ENCODE measurements around the gene ITGAV. TPM values are rescaled to one million over a fixed set of nuclear protein-coding genes. Genes with fewer than 3 reads are reported as not detected.
A peak's percentile ranks its signal among the peaks of the same experiment; 100 is the strongest.

The ITGAV gene
- total and polyA plus RNA-seq, 2 of the 4 experiments (the other 2 are of a cell fraction), result 45.8 to 181 TPM

DNA sequence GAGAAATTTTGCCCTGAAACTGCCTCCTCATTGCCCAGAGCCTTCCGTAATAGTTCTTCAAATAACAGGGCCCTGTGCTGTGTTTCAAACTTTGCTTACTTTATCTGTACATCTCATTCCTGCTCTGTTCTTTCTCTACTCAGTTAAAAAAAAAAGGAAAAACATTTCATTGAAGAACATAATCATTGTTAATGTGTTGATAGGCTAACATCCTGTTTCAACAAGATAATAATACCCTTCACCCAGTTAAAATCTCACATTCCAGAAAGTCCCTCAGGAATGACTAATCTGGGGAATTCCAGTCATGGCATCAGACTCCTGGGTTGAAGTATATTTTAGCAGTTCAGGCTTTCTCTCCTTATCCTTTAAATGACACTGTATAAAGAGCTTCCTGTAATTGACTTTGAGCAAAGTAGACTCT, 45.6 kb upstream of the ITGAV start:
- Histone ChIP-seq H3K4me1 (ENCODE audit: control insufficient read depth, insufficient read depth, low read length) (peaks cover 13% of the 10 kb centered on the region), H3K79me1 (ENCODE audit: low read depth in 1 of 2, low read length in 2 of 2) (no peaks in the 10 kb centered on the region), H2BK20ac (ENCODE audit: low read depth, low read length) (peak overlapping the region; percentile 70; the same call in 1 of the 2 replicates), H3K23ac (ENCODE audit: low read depth, low read length) (peak overlapping the region; percentile 41; the same call in 1 of the 2 replicates), H4K5ac (ENCODE audit: low read depth, low read length) (no peak overlapping the region), H2AK9ac (replicated peaks; ENCODE audit: low read depth, low read length, poor library complexity) (no peak overlapping the region), H3K4ac (ENCODE audit: low read depth, low read length) (peak overlapping the region; percentile 41; the same call in 1 of the 2 replicates), H3K9me1 (ENCODE audit: insufficient read depth, low read length) (peaks cover 3% of the 10 kb centered on the region; the same call in 1 of the 2 replicates), H3K18ac (ENCODE audit: low read depth, low read length) (peak overlapping the region; percentile 53; the same call in 1 of the 2 replicates), H3K14ac (replicated peaks; ENCODE audit: low read depth, low read length) (peak overlapping the region; percentile 46), H2BK5ac (ENCODE audit: low read depth, low read length, poor library complexity, severe bottlenecking) (peak overlapping the region; percentile 92), H3K4me3 (ENCODE audit: insufficient read depth, low read depth, low read length) (no peak overlapping the region; the same call in 1 of the 2 replicates), H2AK5ac (ENCODE audit: low read depth, low read length) (no peak overlapping the region), H3K4me2 (ENCODE audit: low read depth, low read length) (peak overlapping the region; percentile 64), H3K56ac (ENCODE audit: extremely low read depth, insufficient read depth, low read length) (peak overlapping the region; percentile 55), H4K20me1 (ENCODE audit: insufficient read depth, low read length) (no peaks in the 10 kb centered on the region), H3K9me3 (ENCODE audit: control insufficient read depth, insufficient read depth, low read length) (no peaks in the 10 kb centered on the region), H3K27ac (ENCODE audit: insufficient read depth, low read length) (peak overlapping the region; percentile 77; the same call in 1 of the 2 replicates), H4K8ac (ENCODE audit: low read depth in 2 of 2, low read length in 2 of 2) (peak overlapping the region in 1 of 2 experiments; percentile 38; a peak in 1 of 4 replicates), H2BK120ac (ENCODE audit: low read depth, low read length) (peak overlapping the region; percentile 81), H3K36me3 (ENCODE audit: control insufficient read depth, insufficient read depth, low read length) (no peaks in the 10 kb centered on the region), H2BK15ac (ENCODE audit: low read depth, low read length) (no peak overlapping the region; the same call in 2 of the 3 replicates), H3K27me3 (ENCODE audit: control insufficient read depth, insufficient read depth, low read length) (no peaks in the 10 kb centered on the region), H4K91ac (ENCODE audit: insufficient read depth, low read depth, low read length) (peak overlapping the region; percentile 37; the same call in 1 of the 2 replicates), H3K9ac (ENCODE audit: low read depth, low read length) (peak overlapping the region; percentile 19; the same call in 1 of the 2 replicates), H2AFZ (replicated peaks; ENCODE audit: low read length, poor library complexity) (no peak overlapping the region)
- DNase-seq (peak; percentile 93), ATAC-seq (ENCODE audit: low read depth) (peak; percentile 75)
- in situ Hi-C loops (cut with MboI; ENCODE audit: low sequenced_read_pairs), result no loop called here
- ChIA-PET CTCF (interaction anchor here (0.8 kb wide), 1 partner anchor 8 kb away, joined by 3 read pairs; no protein-coding TSS in a partner anchor), POLR2A (ENCODE audit: unreplicated experiment) (interaction anchor here (0.6 kb wide), 1 partner anchor 46 kb away, joined by 5 read pairs; the partner anchor contains the start of gene ITGAV)
- TF ChIP-seq FOS (IDR thresholded peaks at IDR 0.05; ENCODE audit: low read depth, low read length), result peak; percentile 67; the same call in 1 of the 2 replicates
- peak; percentile 11; the same call in 1 of the 2 replicates for TF ChIP-seq CEBPB (IDR thresholded peaks at IDR 0.05; ENCODE audit: low read depth, low read length)
- TF ChIP-seq RFX5 (IDR thresholded peaks at IDR 0.05; ENCODE audit: low read depth, low read length), result no peak
- TF ChIP-seq, protein P1, sequence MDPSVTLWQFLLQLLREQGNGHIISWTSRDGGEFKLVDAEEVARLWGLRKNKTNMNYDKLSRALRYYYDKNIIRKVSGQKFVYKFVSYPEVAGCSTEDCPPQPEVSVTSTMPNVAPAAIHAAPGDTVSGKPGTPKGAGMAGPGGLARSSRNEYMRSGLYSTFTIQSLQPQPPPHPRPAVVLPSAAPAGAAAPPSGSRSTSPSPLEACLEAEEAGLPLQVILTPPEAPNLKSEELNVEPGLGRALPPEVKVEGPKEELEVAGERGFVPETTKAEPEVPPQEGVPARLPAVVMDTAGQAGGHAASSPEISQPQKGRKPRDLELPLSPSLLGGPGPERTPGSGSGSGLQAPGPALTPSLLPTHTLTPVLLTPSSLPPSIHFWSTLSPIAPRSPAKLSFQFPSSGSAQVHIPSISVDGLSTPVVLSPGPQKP (IDR thresholded peaks at IDR 0.05; ENCODE audit: borderline replicate concordance, low read depth, low read length), result no peak
- TF ChIP-seq POLR2A (IDR thresholded peaks at IDR 0.05; ENCODE audit: low read depth, low read length), result peak; percentile 19; the same call in 1 of the 2 replicates
- TF ChIP-seq RAD21 (IDR thresholded peaks at IDR 0.05; ENCODE audit: low read length), result 0 out of 2 replicates have a peak, but pooled peaks have one; percentile 18
- intact Hi-C loops (cut with micrococcal nuclease), result loop anchor here (1.0 to 2.0 kb wide), 2 partner anchors 27 to 46 kb away; partner anchors contain the start of gene ITGAV
- dilution Hi-C loops (cut with HindIII; ENCODE audit: low sequenced_read_pairs, unreplicated experiment), result no loop called here
- no CpG with 5 or more reads among the region's 1 CpG for WGBS, 2 experiments (ENCODE audit: extremely low coverage in 2 of 2, insufficient read length in 1 of 2)
- BruUV-seq (replicated peaks), result no TSS peak
